GM23248 (cell line): ENCODE measurements around the gene METTL9.
"Not testable (repeated sequence)": the region's sequence is repeated elsewhere in the genome, so short reads cannot be mapped to it uniquely, and the experiment has no call there.

Source experiments
- EZH2 ChIP-seq: fragments of 200-600 bp; sonication (generic); IDR thresholded peaks from 2 replicates; pipeline ENCODE4 v1.6.1; 2018; ENCODE audit warnings: antibody characterized with exemption, mild to moderate bottlenecking; ENCODE audit not compliant: insufficient read depth, poor library complexity, severe bottlenecking
- EZH2phosphoT487 ChIP-seq: fragments of 200-600 bp; sonication (generic); IDR thresholded peaks from 2 replicates; pipeline ENCODE4 v1.6.1; 2018; ENCODE audit warnings: antibody characterized with exemption, moderate library complexity, mild to moderate bottlenecking, low read depth; ENCODE audit not compliant: insufficient read depth

- not testable (repeated sequence) for TF ChIP-seq EZH2, EZH2phosphoT487
Measured at GRCh38 chr16:21578311-21578710, 21.1 kb upstream of the METTL9 start.
